HG03378 (cell line): ENCODE measurements around the gene ROPN1L.
A peak's percentile ranks its signal among the peaks of the same experiment; 100 is the strongest.
"Not testable (repeated sequence)": the region's sequence is repeated elsewhere in the genome, so short reads cannot be mapped to it uniquely, and the experiment has no call there.

ENCODE experiments used
- ATAC-seq: cut with Tn5 transposase; IDR thresholded peaks from one replicate; pipeline ENCODE4 v1.9.1; 2021; ENCODE audit warnings: mild to moderate bottlenecking, moderate library complexity; ENCODE audit not compliant: unreplicated experiment

ROPN1L gene

DNA sequence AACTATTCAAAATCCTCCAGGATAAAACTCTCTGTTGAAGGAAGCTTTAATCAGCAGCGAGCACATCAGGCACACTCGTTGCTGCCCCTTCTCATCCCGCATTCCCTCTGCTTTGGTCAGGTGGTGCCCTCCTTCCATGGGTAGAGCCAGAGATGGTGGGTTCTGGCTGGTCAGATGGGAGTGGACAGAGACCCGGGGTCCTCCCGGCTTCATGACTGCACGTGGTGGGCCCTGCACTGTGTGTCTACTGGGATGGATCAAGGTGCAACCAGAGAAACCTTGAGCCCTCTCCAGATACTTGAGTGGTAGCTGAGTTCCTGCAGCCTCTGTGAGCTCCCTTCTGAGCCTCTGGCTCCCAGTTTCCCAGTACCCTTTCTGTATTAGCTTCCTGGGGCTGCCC lies 36.3 kb downstream of the ROPN1L start:
- no peak for ATAC-seq

GRCh38 chr5:10478436-10478835 lies 36.8 kb downstream of the ROPN1L start:
- no peak for ATAC-seq

- ATAC-seq: no peak
Measured at GRCh38 chr5:10479154-10479721, 37.6 kb downstream of the ROPN1L start.

DNA sequence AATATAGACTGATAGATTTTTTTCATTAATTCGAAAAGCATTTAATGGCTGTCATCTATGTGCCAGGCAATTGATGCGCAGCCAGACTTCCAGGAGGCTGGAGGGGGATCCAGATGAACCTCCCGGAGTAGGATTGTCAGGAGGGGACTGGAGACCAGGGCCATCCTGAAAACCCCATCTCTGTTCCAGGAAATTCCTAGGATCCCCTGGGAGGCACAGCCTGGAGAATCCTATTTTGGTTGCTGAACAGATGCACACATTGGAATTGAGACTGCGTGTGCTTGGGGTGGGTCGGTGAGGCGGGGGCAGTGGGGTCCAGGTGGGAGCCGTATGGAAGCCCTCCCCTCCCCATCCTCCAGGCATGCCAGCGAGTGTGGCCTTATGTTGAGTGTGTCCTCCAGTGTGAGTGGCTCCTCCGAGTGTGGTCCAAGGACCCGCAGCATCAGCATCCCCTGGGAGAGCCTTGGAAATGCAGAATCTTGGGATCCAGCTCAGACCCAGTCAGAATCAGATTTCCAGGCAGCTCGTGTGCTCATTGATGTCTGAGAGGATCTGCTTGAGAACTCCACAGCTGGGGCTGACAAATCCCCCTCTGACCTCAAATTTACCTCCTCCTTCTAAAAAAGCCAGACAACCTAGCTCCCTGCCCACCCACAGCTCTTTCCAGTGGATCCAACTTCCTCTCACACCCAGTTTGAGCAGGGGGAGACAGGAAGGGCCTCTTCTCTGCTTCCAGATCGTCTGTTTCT lies 38.7 kb downstream of the ROPN1L start:
- ATAC-seq: no peak

GRCh38 chr5:10481241-10481935 lies 39.7 kb downstream of the ROPN1L start:
- no peak for ATAC-seq

GRCh38 chr5:10482791-10483530 lies 41.3 kb downstream of the ROPN1L start:
- no peak for ATAC-seq

GRCh38 chr5:10484774-10485141 lies 43.1 kb downstream of the ROPN1L start:
- no peak for ATAC-seq

DNA sequence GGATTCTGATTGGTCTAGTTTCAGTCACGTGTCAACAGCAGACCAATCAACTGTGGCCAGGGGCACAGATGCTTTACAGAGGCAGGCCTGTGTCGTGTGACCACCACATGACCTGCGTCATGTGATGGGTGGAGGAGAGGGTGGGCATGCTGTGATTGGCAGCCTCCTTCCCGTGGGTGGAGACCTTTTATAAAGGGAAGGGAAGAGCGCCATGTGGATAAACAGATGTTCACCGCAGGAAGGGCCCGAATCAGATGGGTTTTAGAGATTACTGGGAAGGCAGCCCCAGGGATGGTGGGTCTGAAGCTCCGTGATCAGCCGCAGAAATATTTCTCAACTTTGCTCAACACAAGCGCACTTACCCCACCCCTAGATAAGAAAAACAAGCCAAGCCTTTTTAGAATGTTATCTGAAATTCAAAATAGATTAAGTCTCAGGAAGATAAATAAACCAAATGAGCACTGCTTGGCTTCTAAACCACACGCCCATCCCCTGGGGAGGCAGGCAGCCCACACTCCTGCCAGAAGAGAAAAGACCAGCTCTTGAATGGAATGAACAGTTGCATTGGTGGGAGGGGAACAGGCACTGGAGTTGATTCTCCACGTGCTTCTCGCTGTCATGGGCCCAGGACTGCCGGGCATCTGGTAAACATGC lies 43.6 kb downstream of the ROPN1L start:
- ATAC-seq: no peak

DNA sequence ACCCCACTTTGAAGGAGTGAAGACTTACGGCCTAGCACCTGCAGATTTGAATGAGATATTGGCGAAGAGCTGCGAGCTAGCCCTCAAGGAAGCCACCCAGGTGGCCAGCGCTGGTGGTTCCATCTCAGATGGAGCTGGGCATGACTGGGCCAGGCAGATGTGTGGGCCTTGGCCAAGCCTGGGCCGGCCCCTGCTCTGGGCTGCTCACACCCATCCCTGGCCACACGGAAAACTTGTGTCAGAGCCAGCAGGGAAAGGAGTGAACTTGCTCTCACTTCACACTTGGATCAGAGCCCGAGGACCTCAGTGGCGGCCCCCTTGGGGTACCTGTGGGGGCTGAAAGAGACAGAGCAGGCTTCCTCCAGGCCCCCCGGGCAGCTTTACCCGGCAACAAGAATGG lies 44.2 kb downstream of the ROPN1L start:
- ATAC-seq: no peak

DNA sequence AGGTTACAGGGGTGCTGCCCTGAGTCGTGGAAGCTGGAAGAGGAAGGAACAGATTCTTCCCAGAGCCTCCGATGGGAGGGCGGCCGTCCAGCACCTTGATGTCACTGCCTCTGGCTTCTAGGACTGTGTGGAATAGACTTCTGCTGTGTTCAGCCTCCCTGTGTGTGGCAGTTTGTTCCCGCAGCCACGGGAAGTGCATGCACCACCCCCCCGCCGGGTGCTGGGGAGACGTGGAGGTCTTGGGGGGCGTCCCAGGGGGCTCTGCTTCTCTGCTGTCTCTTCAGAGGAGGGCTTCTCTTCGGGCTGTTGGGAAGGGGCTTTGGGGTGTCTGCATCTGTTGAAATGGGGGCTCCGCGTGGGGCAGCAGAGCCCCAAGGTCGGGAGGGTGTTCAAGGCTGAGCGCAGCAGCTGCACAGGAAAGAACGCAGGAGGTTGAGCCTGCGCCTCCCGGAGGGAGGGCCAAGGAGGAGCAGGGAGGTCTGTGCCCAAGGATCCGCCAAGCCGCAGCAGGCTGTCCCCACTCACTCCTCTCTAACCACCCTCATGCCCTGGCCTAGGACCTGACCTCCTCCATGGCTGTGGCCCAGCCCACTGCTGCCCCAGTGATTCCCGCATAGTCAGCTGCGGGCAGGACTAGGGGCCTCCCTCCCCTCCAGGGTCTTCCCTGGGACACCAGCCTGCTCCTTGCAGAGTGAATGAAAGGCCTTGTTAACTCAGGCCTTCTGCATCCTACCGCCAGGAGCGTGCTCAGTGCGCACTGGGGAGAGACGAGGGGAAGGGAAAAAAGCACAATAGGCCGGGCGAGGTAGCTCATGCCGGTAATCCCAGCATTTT lies 45.0 kb downstream of the ROPN1L start:
- ATAC-seq: no peak

- ATAC-seq: no peak
Measured at GRCh38 chr5:10488144-10488543, 46.5 kb downstream of the ROPN1L start.

DNA sequence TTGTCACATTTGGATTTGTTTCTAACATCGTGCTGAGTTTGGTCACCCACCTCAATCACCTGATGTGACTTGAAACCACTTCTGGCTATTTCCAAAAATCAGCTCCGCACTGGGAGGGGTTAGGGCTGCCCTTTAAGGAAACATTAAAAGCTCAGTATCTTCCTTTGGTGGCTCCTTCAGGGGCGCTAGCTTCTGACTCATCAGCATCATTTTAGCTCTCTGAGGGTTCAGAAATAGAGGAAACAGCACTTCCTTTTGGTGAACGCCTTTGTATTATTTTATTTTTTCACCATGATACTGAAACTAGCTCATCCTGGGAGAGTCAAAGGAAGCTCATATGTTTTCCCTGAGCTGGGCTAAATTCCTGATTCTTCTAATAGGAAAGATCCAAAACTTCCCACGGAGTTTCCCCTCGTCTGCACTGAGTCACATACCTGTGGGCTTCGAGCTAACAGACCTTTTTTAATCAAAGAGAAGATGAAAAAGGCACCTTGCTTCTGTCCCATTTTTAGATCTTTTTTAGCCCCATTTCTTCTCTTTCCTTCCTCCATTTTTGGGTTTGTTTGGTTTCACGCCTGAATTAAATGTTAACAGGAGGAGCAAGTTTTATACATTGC lies 48.2 kb downstream of the ROPN1L start:
- peak; percentile 97 for ATAC-seq

DNA sequence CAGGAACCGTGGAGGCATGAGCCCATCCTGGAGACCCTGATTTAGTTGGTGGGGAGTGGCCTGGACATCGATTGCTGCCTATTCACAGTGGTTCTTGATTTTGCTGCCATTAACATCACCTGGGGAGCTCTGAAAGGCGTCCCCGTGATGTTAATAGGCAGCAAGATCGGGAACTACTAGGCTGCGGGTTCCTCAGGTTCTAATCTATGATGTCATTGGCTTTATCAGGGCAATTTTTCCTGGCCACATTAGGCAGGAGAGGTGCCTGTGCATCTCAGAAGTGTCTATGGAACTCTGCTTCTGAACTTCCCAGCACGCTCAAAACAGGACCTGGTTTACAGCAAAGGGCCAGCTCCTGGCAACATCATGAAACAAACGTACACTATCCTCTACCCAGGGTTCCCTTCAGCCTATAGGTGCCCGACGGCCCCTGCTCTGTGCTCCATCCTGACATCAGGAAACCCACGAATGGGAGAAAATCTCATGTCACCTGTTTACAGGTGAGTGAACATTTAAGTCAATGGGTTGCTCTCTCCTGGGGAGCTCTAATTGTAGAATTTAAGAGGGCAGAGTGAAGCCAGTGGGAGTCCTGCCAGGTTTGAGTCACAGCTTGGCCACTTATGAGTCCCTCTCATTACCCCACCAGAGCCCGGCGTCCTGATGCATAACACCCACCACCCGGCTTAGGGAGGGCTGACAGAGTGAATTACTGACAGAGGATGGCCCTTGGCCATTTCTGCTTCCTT lies 49.4 kb downstream of the ROPN1L start:
- no peak for ATAC-seq

DNA sequence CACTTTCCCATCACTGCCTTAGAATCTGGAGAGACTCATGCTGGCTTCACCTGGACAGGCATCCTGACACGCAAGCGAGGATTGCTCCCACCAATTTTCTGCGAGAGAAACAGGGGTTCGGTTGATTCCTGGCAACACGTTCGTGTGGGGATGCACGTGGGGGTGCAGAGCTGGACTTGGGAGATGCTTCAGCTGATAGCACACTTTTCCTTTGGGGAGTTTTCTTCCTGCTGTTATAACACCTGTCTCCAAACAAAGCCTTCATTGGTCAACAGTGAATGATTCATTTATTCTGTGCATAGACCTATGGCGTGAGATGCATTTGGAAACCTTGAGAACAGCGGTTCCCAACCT lies 50.0 kb downstream of the ROPN1L start:
- ATAC-seq: no peak

- no peak for ATAC-seq
Measured at GRCh38 chr5:10493884-10494283, 52.2 kb downstream of the ROPN1L start.

DNA sequence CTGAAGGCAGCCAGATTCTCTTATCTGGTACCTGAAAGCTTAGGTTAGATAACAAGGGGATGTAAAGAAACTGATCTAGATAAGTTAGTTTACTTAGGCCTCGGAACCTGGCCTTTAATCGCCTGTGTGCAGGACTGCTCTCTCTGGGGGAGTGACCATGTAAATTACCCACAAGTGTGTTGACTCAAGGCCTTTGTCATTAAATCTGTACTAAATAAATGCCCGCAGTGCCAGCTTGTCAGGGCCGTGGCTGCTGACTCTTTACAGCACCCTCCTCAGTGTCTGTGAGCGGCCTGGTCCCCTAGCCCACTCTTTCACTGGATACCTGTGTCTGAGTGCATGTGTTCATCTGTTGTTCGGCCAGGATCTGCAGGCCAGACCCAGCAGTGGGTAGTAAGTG lies 52.8 kb downstream of the ROPN1L start:
- not testable (repeated sequence) for ATAC-seq

DNA sequence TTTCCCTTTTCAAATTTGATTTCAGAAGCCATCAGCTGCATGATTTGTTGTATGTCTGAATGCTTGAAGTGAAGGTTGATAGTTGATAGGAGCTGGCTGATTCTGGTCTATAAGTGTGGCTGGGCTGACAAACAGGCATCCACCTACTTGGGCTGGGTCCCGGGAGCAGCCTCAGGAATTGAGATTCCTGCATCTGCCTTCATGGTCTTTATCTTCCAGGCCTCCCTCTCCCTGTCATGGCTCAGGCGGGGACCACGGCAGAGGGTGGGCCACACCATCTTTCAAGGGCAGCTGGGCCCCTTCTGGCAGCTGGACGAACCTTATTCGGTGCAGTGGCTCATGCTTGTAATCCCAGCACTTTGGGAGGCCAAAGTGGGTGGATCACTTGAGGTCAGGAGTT lies 55.9 kb downstream of the ROPN1L start:
- no peak for ATAC-seq

DNA sequence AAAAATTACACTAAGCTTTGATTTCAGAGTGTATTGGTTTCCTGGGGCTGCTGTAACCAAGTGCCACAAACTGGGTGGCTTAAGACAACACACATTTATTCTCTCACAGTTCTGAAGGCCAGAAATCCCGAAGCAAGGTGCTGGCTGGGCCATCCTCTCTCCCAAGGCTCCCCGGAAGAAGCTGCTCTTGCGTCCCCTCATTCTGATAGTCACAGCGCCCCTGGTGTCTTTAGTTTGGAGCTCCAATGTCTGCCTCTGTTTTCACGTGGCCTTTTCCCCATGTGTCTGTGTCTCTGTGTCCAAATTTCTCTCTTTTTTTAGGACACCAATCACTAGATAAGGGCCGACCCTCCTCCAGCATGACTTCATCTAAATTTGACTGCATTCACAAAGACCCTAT lies 56.7 kb downstream of the ROPN1L start:
- no peak for ATAC-seq

GRCh38 chr5:10499066-10499465 lies 57.4 kb downstream of the ROPN1L start:
- ATAC-seq: no peak
